Measurements from ENCODE around the gene MAP2K6.

Gene MAP2K6

DNA sequence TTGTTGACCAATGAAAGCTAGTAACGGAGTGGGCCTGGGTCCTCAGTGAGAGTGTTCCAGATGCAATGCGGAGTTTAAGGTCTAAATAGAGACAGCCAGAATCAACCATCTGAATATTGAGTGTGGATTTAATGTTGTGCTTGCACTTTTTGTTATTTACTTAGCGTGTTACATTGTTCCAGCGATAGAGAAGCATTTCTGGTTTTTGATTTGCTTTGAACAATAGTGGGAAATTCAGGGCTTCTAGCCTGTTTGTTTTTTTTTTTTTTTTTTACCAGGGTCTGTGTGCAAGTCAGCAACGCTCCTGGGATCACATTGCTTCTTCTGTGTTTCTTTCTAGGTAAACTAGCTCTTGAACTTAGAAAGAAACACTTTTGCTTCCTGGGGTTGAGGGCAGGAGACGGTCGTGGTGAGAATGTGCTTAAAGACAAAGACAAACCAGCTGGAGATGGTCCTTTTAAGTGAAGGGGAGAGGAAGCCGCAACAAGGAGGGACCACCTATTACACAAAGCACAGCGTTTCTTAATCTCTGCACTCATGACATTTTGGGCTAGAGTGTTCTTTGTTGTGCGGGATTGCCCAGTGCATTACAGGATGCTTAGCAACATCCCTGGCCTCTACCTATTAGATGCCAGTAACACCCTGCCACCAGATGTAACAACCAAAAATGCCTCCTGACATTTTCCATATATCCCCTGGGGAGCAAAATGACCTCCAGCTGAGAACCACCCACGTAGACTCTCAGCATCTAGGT lies 119.2 kb downstream of the MAP2K6 start:
- TF ChIP-seq, protein P1, sequence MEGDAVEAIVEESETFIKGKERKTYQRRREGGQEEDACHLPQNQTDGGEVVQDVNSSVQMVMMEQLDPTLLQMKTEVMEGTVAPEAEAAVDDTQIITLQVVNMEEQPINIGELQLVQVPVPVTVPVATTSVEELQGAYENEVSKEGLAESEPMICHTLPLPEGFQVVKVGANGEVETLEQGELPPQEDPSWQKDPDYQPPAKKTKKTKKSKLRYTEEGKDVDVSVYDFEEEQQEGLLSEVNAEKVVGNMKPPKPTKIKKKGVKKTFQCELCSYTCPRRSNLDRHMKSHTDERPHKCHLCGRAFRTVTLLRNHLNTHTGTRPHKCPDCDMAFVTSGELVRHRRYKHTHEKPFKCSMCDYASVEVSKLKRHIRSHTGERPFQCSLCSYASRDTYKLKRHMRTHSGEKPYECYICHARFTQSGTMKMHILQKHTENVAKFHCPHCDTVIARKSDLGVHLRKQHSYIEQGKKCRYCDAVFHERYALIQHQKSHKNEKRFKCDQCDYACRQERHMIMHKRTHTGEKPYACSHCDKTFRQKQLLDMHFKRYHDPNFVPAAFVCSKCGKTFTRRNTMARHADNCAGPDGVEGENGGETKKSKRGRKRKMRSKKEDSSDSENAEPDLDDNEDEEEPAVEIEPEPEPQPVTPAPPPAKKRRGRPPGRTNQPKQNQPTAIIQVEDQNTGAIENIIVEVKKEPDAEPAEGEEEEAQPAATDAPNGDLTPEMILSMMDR (IDR thresholded peaks at IDR 0.05): no peak

DNA sequence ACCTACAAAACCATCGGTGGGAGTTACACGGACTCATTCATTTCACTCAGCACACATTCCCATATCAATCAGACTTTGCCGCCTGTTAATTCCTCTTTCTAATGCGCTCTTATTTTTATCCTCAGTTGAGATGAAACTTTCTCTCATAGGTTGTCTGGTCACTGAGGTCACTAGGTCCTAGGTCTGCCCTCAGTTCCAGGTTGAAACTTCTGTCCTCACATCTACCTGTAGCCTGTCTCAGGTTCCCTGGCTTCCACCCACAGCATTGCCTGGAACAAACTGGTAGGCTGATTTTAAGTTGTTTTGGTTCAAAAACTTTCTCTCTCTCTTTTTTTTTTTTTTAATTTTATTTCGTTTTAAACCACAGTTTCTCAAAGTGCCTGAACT lies 119.7 kb downstream of the MAP2K6 start:
- TF ChIP-seq, protein P1 (IDR thresholded peaks at IDR 0.05): no peak

DNA sequence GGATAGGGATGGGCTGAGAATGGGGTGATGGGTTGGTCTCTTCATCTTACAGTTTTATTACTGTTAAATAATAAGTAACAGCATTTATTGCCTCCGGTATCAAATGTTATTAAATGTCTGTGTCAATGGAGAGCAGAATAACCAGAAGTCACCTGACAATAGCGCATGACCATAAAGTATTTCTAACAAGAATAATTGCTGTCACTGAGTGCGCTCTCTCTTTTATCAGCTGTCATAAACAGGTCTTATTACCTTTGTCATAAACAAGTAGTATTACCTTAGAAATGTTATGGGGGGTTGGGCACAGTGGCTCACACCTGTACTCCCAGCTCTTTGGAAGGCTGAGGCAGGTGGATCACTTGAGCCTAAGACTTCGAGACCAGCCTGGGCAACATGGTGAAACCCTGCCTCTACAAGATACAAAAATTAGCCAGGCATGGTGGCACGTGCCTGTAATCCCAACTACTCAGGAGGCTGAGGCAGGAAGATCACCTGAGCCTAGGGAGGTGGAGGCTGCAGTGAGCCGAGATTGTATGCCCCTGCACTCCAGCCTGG lies 120.6 kb downstream of the MAP2K6 start:
- TF ChIP-seq, protein P1 (IDR thresholded peaks at IDR 0.05): no peak

DNA sequence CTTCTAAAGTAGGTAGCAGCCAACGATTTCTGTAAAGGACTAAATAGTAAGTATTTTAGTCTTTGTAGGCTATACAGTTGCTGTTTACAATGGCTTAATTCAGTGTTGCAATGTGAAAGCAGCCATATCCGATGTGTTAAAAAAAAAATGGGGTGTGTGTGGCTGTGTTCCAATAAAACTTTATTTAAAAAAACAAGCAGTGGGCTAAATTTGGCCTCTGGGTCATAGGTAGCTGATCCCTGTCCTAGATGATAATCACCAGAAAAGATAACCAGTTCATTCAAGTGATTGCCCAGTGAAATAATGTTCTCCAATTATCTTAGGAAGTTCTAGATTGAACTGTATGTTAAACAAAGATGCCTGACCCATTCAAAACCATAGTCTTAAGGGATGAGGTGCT lies 124.3 kb downstream of the MAP2K6 start:
- TF ChIP-seq, protein P1 (IDR thresholded peaks at IDR 0.05): no peak

DNA sequence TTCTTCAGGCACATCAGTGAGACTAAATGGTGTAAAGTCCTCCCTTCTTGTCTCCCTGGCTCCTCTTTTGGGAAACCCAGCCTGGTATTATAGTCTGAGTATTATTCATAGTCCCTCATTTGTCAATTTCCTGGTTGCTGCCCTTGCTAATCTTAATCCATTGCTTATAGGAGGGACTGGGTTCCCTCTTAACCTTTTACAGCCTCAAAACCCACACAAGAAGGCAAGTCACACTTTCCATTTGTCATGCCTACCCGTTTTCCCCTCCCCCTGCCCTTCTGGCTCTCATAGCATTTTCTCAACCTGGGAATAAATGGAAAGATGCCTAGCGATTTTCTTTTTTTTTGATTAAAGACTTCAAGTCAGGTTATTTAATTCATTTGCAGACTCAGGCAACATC lies 124.8 kb downstream of the MAP2K6 start:
- TF ChIP-seq, protein P1 (IDR thresholded peaks at IDR 0.05): no peak

DNA sequence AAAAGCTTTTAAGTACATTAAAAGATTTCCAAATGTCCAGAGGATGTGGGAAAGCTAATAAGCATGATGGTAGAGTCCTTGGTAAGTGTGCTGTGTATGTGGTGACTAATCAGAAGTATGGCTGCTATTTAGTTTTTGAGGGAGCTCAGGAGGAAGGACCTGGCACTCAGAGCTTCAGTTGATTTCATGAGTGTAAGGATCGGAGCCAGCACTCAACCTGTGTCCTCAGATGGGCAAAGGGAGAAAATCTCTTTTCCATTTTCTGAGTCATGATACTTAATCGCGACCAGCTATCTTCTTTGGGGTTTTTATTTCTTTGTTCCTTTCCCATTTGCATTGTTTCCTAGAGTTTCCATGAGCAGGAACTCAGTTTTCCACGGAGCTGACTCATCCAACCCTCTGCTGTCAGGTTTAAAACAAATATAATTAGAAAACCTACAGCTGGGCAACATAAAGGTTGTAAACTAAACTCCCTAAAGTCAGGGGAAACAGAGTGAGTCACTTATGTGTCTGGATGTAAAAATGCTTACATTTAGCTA lies 125.4 kb downstream of the MAP2K6 start:
- TF ChIP-seq, protein P1 (IDR thresholded peaks at IDR 0.05): no peak

DNA sequence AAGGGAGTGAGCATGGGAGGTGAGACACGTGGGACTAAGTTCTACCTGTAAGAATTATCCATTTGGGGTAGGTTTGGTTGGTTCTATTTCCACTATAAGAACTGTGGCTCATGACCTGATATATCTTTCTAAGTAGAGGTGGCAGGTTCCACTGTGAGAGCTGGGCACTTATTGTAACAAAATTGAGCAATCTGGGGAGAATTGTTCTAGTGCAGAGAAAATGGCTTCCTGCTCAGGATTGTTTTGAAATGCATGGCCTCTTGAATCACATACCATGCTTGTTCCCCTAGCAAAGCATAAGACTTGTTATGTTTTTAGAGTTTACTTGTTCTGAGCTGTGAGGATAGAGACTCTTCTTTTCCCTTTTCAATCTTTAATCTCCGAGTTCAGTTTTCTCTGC lies 125.9 kb downstream of the MAP2K6 start:
- TF ChIP-seq, protein P1 (IDR thresholded peaks at IDR 0.05): no peak

All from LNCAP (cell line).